Breast epithelium (tissue), 4 donors: ENCODE measurements around the gene SMIM11. TPM values are rescaled to one million over a fixed set of nuclear protein-coding genes. Genes with fewer than 3 reads are reported as not detected.

ENCODE experiments used
- DNase-seq, 2 donors: peaks; one replicate each; pipeline ENCODE4 v3.0.0-alpha.2; 2019; ENCODE audit warnings: low spot score in 2 of 2
- H3K27ac ChIP-seq, 2 donors: fragments of 200-600 bp; sonication (generic) in 1 of 2; one replicate each; pipeline ENCODE4 v1.5.1; 2016 to 2019; ENCODE audit warnings: mild to moderate bottlenecking in 1 of 2
- H3K27me3 ChIP-seq, 2 donors: fragments of 200-600 bp; sonication (generic) in 1 of 2; one replicate each; pipeline versions ENCODE4 v1.5.1 to v1.6.0; 2017 to 2019; ENCODE audit warnings: control low read depth in 1 of 2, mild to moderate bottlenecking in 1 of 2
- H3K36me3 ChIP-seq: fragments of 200-600 bp; one replicate; pipeline ENCODE4 v1.5.1; 2019
- H3K4me1 ChIP-seq, 2 donors: fragments of 200-600 bp; sonication (generic); one replicate each; pipeline ENCODE4 v1.5.1; 2016 to 2019; ENCODE audit warnings: control low read depth in 1 of 2
- H3K4me3 ChIP-seq, 3 donors: fragments of 200-600 bp; sonication (generic); 1 replicate in 2 of 3; 2 replicates in 1 of 3; pipeline ENCODE4 v1.5.1; 2016 to 2019; ENCODE audit warnings: mild to moderate bottlenecking in 3 of 3, moderate library complexity in 2 of 3
- H3K9me3 ChIP-seq, 2 donors: fragments of 200-600 bp; sonication (generic) in 1 of 2; one replicate each; pipeline ENCODE4 v1.5.1; 2016 to 2019; ENCODE audit warnings: control low read depth in 1 of 2
- CTCF ChIP-seq, 3 donors: fragments of 450-650 bp; IDR thresholded peaks; one replicate each; pipeline ENCODE4 v1.5.1; 2016 to 2017; ENCODE audit warnings: antibody characterized with exemption in 3 of 3, mild to moderate bottlenecking in 3 of 3, moderate library complexity in 3 of 3
- POLR2A ChIP-seq: fragments of 450-650 bp; IDR thresholded peaks from one replicate; pipeline ENCODE4 v1.6.1; 2016; ENCODE audit warnings: antibody characterized with exemption, mild to moderate bottlenecking, moderate library complexity
- POLR2AphosphoS5 ChIP-seq, 3 donors: sonication (generic); formaldehyde crosslinking; IDR thresholded peaks; one replicate each; pipeline ENCODE4 v1.6.1; 2017; ENCODE audit warnings: antibody characterized with exemption in 3 of 3
- intact Hi-C: fragments of 100-400 bp; cut with DNase I; formaldehyde crosslinking; loops from one replicate; pipeline ENCODE4 v1.15.1; 2023; ENCODE audit warnings: low total_unique reads
- total RNA-seq, 3 donors: library from RNA; depleted of rRNA; stranded (reverse); fragments of >200 nt; gene quantifications; one replicate each; pipeline ENCODE4 v1.1.0, GENCODE V29; 2016

SMIM11 gene
- total RNA-seq, 3 donors from 2014 or later = 8.2 to 22.5 (median 16.4) TPM

GRCh38 chr21:34336245-34336644 is 39.1 kb upstream of the SMIM11 start:
- Histone ChIP-seq H3K36me3 (no peaks in the 10 kb centered on the region), H3K27ac (no peak overlapping the region), H3K4me1 (no peaks in the 10 kb centered on the region), H3K4me3 (no peak overlapping the region), H3K9me3 (no peaks in the 10 kb centered on the region), H3K27me3 (no peaks in the 10 kb centered on the region)
- intact Hi-C loops = no loop called here
- TF ChIP-seq POLR2AphosphoS5 (IDR thresholded peaks at IDR 0.05) (no peak), POLR2A (no peak), CTCF (IDR thresholded peaks at IDR 0.05) (no peak)
- no peak for DNase-seq

- H3K4me1 ChIP-seq = no peaks in the 10 kb centered on the region
- DNase-seq = no peak
- no peaks in the 10 kb centered on the region for H3K36me3 ChIP-seq
- H3K9me3 ChIP-seq = no peaks in the 10 kb centered on the region
- intact Hi-C loops = no loop called here
- TF ChIP-seq POLR2AphosphoS5 (IDR thresholded peaks at IDR 0.05) (no peak), POLR2A (no peak), CTCF (IDR thresholded peaks at IDR 0.05) (no peak)
- no peak overlapping the region for H3K4me3 ChIP-seq
- H3K27ac ChIP-seq = no peak overlapping the region
- H3K27me3 ChIP-seq = no peaks in the 10 kb centered on the region
Observed at GRCh38 chr21:34336756-34337391, 38.4 kb upstream of the SMIM11 start.

- no peak overlapping the region for H3K4me3 ChIP-seq
- no peaks in the 10 kb centered on the region for H3K4me1 ChIP-seq
- intact Hi-C loops = no loop called here
- H3K27ac ChIP-seq = no peak overlapping the region
- H3K36me3 ChIP-seq = no peaks in the 10 kb centered on the region
- TF ChIP-seq POLR2A (no peak), CTCF (IDR thresholded peaks at IDR 0.05) (no peak), POLR2AphosphoS5 (IDR thresholded peaks at IDR 0.05) (no peak)
- no peaks in the 10 kb centered on the region for H3K27me3 ChIP-seq
- no peaks in the 10 kb centered on the region for H3K9me3 ChIP-seq
- no peak for DNase-seq
Observed at GRCh38 chr21:34337741-34338140, 37.6 kb upstream of the SMIM11 start.

- TF ChIP-seq CTCF (IDR thresholded peaks at IDR 0.05) (no peak), POLR2A (no peak), POLR2AphosphoS5 (IDR thresholded peaks at IDR 0.05) (no peak)
- no peaks in the 10 kb centered on the region for H3K27me3 ChIP-seq
- H3K27ac ChIP-seq = no peak overlapping the region
- no peaks in the 10 kb centered on the region for H3K4me1 ChIP-seq
- DNase-seq = no peak
- intact Hi-C loops = no loop called here
- no peaks in the 10 kb centered on the region for H3K9me3 ChIP-seq
- H3K4me3 ChIP-seq = no peak overlapping the region
- no peaks in the 10 kb centered on the region for H3K36me3 ChIP-seq
Observed at GRCh38 chr21:34338226-34338625, 37.1 kb upstream of the SMIM11 start.

GRCh38 chr21:34340061-34340460 is 35.2 kb upstream of the SMIM11 start:
- no peak overlapping the region for H3K4me3 ChIP-seq
- H3K27me3 ChIP-seq = no peaks in the 10 kb centered on the region
- TF ChIP-seq POLR2AphosphoS5 (IDR thresholded peaks at IDR 0.05) (no peak), POLR2A (no peak), CTCF (IDR thresholded peaks at IDR 0.05) (no peak)
- DNase-seq = no peak
- no peaks in the 10 kb centered on the region for H3K4me1 ChIP-seq
- no peaks in the 10 kb centered on the region for H3K9me3 ChIP-seq
- intact Hi-C loops = no loop called here
- no peaks in the 10 kb centered on the region for H3K36me3 ChIP-seq
- no peak overlapping the region for H3K27ac ChIP-seq
